Astrocyte of the hippocampus (primary cell): Measurements from ENCODE around the gene SLC27A2.

Source experiments
- DNase-seq: peaks from one replicate; pipeline ENCODE4 v3.0.0; 2011; ENCODE audit warnings: low read depth, low spot score

Gene SLC27A2

DNA sequence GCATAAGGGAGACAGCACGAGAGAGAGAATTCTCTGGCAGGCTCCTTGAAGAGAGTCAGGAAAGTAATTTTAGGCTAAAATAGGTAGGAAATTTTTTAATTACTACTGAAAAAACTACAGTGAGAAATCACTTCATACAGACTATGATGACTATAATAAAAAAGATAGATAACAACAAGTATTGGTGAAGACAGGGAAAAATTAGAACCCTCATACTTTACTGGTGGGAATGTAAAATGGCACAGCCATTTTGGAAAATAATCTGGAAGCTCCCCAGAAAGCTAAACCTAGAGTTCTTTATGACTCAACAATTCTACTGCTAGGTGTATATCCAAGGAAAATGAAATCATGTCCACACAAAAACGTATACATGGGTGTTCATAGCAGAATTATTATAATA, 85.6 kb downstream of the SLC27A2 start:
- no peak for DNase-seq

DNA sequence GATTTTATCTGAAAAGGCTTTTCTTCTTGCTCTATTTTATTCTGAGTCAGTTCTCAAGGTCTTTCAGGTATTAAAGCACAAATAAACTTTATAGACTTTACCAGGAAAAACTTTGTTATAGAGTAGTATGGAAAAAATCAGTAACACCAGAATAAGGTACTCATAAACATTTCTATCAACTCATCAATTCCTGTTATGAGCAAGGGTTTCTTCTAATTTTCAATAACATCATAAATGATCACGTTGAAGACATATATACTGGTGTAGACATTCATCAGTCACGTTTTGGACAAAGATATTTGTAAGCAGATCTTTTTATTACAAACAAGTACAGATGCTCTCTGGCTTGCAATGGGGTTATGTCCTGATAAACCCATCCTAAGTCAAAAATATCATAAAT, 93.1 kb downstream of the SLC27A2 start:
- no peak for DNase-seq

DNA sequence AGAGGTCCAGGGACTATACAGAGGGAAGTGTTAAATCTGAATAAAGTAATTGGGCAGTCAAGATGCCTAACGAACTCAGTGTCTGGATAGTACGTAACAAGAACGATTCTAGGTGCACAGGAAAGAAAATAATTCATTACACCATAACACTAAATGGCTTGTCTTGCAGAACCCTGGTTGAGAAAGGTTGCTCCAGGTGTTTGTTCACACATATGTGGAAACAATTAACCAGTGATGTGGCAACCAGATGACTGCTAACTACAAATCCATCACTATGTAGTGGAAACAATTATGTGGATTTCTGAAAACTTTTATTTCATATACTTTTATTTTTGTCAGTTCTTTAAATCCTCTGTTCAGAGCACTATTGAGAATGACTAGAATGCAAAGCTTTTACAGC, 93.9 kb downstream of the SLC27A2 start:
- no peak for DNase-seq

DNA sequence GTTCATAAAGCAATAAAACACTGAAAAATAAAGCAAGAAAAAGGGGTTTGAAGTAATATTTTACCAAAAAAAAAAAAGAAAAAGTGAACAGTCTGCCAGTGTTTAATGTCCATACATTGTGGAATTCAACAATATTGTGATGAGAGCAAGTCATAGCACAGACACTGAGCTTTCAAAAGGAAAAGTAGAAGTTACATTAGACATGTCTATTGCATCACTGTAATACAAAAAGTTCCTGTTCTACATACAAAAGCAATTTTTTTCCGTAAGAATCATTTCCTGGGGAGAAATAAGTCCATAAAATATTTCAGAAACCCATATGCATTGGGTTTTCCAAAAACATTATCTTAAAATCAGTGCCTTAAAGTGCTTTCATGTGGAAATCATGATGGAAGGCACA, 95.4 kb downstream of the SLC27A2 start:
- no peak for DNase-seq

DNA sequence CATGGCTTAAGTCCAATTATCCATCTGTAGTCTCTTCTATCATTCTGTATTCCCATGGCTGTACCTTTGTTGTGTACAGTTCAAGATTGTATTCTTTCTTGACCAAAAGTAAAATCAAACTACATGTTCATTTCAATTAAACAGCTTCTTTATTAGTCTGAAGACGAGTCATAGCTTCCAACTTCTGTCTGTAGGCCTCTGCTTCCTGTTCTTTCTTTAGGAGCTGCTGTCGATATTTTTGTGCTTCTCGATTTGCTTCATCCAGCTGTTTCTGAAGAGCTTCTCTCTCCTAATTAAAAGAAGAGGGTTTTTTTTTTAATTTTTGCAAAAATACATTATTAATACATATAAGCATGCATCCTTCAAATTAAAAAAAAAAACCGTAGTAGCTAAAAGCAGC, 96.5 kb downstream of the SLC27A2 start:
- no peak for DNase-seq

DNA sequence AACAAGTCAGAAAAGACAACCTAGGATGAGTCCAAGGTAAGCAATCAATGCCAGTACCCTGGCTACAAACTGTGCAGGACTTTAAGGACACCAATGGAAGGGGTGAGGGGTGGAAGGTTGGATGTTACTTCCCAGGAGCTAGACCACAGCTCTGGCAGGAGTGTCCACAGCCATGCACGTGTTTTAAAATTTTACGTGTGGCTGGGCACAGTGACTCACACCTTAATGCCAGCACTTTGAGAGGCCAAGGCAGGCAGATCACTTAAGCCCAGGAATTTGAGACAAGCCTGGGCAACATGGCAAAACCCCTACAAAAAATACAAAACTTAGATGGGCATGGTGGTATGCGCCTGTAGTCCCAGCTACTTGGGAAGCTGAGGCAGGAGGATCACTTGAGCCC, 98.3 kb downstream of the SLC27A2 start:
- DNase-seq = peak; percentile 72

DNA sequence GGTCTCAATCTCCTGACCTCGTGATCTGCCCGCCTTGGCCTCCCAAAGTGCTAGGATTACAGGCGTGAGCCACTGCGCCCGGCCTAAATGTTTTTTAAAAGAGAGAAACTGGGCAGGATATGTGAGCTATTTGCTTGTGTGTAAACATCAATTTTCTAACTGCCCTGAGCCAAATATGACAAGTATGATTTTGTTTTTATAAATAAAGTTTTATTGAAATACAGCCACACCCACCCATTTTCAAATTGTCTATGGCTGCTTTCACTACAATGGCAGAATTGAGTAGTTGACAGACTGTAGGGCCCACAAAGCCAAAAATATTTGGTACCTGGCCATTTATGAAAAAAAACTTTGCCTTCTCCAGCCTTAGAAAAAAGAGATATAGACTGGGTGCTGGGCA, 99.4 kb downstream of the SLC27A2 start:
- DNase-seq = no peak
